HepG2 (cell line): ENCODE results near the gene UNC13D. TPM values are rescaled to one million over a fixed set of nuclear protein-coding genes. Genes with fewer than 3 reads are reported as not detected.

Experiments used
- ATAC-seq: fragments of 200-7000 bp; cut with Tn5 transposase; 3 replicates; pipeline ENCODE4 v1.9.1; 2020; ENCODE audit warnings: mild to moderate bottlenecking, moderate library complexity
- BruUV-seq: library from RNA; stranded (reverse); fragments of 400-500 nt; replicated peaks from 2 replicates; lab custom pipeline; 2021; lab: Mats Ljungman, UMichigan
- CTCF ChIA-PET: fragments of 300-600 bp; formaldehyde crosslinking; extraction: SDS; loops from one replicate; lab custom pipeline; 2021; ENCODE audit warnings: low total read pairs, inconsistent platforms, low intra/inter-chr PET ratio; lab: Yijun Ruan, JAX
- POLR2A ChIA-PET: fragments of 350-600 bp; sonication (Branson Sonifier 250); formaldehyde crosslinking; loops from one replicate; lab custom pipeline; 2020; ENCODE audit warnings: antibody characterized with exemption, inconsistent platforms; lab: Yijun Ruan, JAX
- DNase-seq: peaks from one replicate; pipeline ENCODE4 v3.0.0-alpha.2; 2015; ENCODE audit warnings: low spot score
- FAIRE-seq: peaks from 3 replicates; lab custom pipeline; 2011; peaks lifted over from hg19 to GRCh38; lab: Jason Lieb, UNC
- H2AFZ ChIP-seq: one replicate; pipeline ENCODE4 v1.6.1; 2011; ENCODE audit warnings: low read length, inconsistent platforms
- H3K27ac ChIP-seq: fragments of 300-600 bp; 3 replicates; pipeline ENCODE4 v1.8.0; 2011; ENCODE audit warnings: mixed run types, mild to moderate bottlenecking, mixed read lengths, low read length, inconsistent platforms; ENCODE audit not compliant: insufficient read depth; ENCODE audit errors: extremely low read length
- H3K27me3 ChIP-seq, 2 experiments: fragments of 200-600 bp in 1 of 2; 2 replicates in 1 of 2; 3 replicates in 1 of 2; pipeline versions ENCODE4 v1.6.0 to v1.8.0; 2011; ENCODE audit warnings: low read length in 2 of 2, mild to moderate bottlenecking in 2 of 2, moderate library complexity in 2 of 2, inconsistent platforms in 1 of 2; ENCODE audit not compliant: insufficient read depth in 2 of 2, control insufficient read depth in 1 of 2
- H3K36me3 ChIP-seq, 2 experiments: fragments of 200-600 bp in 1 of 2; replicated peaks in 1 of 2; 2 replicates in 1 of 2; 3 replicates in 1 of 2; pipeline versions ENCODE4 v1.5.1 to v1.8.0; 2011; ENCODE audit warnings: low read length in 2 of 2, inconsistent platforms in 1 of 2; ENCODE audit not compliant: insufficient read depth in 2 of 2, control insufficient read depth in 1 of 2
- H3K4me1 ChIP-seq: 2 replicates; pipeline ENCODE4 v1.5.1; 2012; ENCODE audit warnings: low read length, inconsistent platforms; ENCODE audit not compliant: insufficient read depth
- H3K4me2 ChIP-seq: 2 replicates; pipeline ENCODE4 v1.6.0; 2011; ENCODE audit warnings: low read depth, low read length, inconsistent platforms
- H3K4me3 ChIP-seq, 3 experiments: fragments of 200-600 bp in 1 of 3; sonication (generic), shearing (Covaris generic) in 1 of 3; replicated peaks in 1 of 3; 2 replicates each; pipeline ENCODE4 v1.5.1; 2011 to 2016; ENCODE audit warnings: low read length in 3 of 3, inconsistent platforms in 2 of 3, low read depth in 2 of 3, mild to moderate bottlenecking in 2 of 3, control low read depth in 1 of 3, mixed read lengths in 1 of 3; ENCODE audit not compliant: insufficient read depth in 1 of 3
- H3K79me2 ChIP-seq: one replicate; pipeline ENCODE4 v1.6.1; 2011; ENCODE audit warnings: low read length, inconsistent platforms; ENCODE audit not compliant: insufficient read depth
- H3K9ac ChIP-seq: 2 replicates; pipeline ENCODE4 v1.6.0; 2011; ENCODE audit warnings: mild to moderate bottlenecking, low read depth, low read length, inconsistent platforms; ENCODE audit not compliant: insufficient read depth
- H3K9me3 ChIP-seq: 2 replicates; pipeline ENCODE4 v1.5.1; 2012; ENCODE audit warnings: mild to moderate bottlenecking, low read length
- H4K20me1 ChIP-seq: 2 replicates; pipeline ENCODE4 v1.6.0; 2011; ENCODE audit warnings: inconsistent platforms, mild to moderate bottlenecking, low read length, moderate library complexity; ENCODE audit not compliant: insufficient read depth
- REPIN1 ChIP-seq: sonication (generic); formaldehyde crosslinking; IDR thresholded peaks from 2 replicates; pipeline ENCODE4 v1.8.0; 2022; ENCODE audit warnings: missing genetic modification reagents, low read depth, mild to moderate bottlenecking, borderline replicate concordance
- SPEN ChIP-seq: sonication (generic); formaldehyde crosslinking; IDR thresholded peaks from 2 replicates; pipeline ENCODE4 v1.5.1; 2020; ENCODE audit warnings: low read depth, mild to moderate bottlenecking, missing genetic modification reagents
- YEATS4 ChIP-seq: sonication (generic); formaldehyde crosslinking; IDR thresholded peaks from 2 replicates; pipeline ENCODE4 v1.4.0; 2020; ENCODE audit warnings: missing genetic modification reagents, borderline replicate concordance
- ZBTB20 ChIP-seq: sonication (generic); formaldehyde crosslinking; IDR thresholded peaks from 2 replicates; pipeline ENCODE4 v1.8.1; 2023; ENCODE audit warnings: missing genetic modification reagents, low read depth, mild to moderate bottlenecking, borderline replicate concordance
- ZNF232 ChIP-seq: sonication (generic); formaldehyde crosslinking; IDR thresholded peaks from 2 replicates; pipeline ENCODE4 v1.4.0; 2020; ENCODE audit warnings: missing genetic modification reagents, borderline replicate concordance
- ZNF549 ChIP-seq: sonication (generic); formaldehyde crosslinking; IDR thresholded peaks from 2 replicates; pipeline ENCODE4 v1.5.0; 2020; ENCODE audit warnings: missing genetic modification reagents
- WGBS: methylation state at CpG from one replicate; pipeline ENCODE4 v1.1.6; 2017; ENCODE audit warnings: low lambda C conversion rate; 5-methylcytosine and 5-hydroxymethylcytosine counted together
- in situ Hi-C: cut with HindIII; loops from 2 replicates; pipeline ENCODE4 v1.10.0; 2017; ENCODE audit warnings: low pct_unique_long_range_greater_than_20kb; ENCODE audit not compliant: extremely low pct_ligation_motif_present
- intact Hi-C: fragments of 100-400 bp; cut with micrococcal nuclease; formaldehyde crosslinking; loops from one replicate; pipeline ENCODE4 v1.10.0; 2022; ENCODE audit not compliant: unreplicated experiment
- polyA plus RNA-seq, 8 experiments: library from polyadenylated mRNA; depleted of rRNA in 3 of 8; stranded (reverse) in 7 of 8; unstranded in 1 of 8; fragments of >200 nt; fragmentation: Illumina TruSeq in 4 of 8; extraction: Trizol in 4 of 8; gene quantifications; 2 replicates each; pipeline versions ENCODE4 v1.2.1 to v1.2.3, GENCODE V29; 2011 to 2016; ENCODE audit warnings: low read depth in 4 of 8, missing spikeins in 1 of 8, mixed read lengths in 1 of 8; ENCODE audit not compliant: insufficient read depth in 1 of 8
- total RNA-seq, 5 experiments: library from RNA; depleted of rRNA; stranded (reverse); fragments of >200 nt; fragmentation: Illumina TruSeq; extraction: Trizol; gene quantifications; 2 replicates each; pipeline ENCODE4 v1.2.3, GENCODE V29; 2016; ENCODE audit warnings: low read depth in 1 of 5
- TF ChIP-seq, protein P1 (sequence below): sonication (generic); formaldehyde crosslinking; IDR thresholded peaks from 2 replicates; pipeline ENCODE4 v1.4.0; 2020; ENCODE audit warnings: missing genetic modification reagents

Gene UNC13D
- total and polyA plus RNA-seq, 2 of the 13 experiments (the other 11 are each of a cell fraction or from before 2014, with no cell fraction given): 29.7 to 42.7 TPM

DNA sequence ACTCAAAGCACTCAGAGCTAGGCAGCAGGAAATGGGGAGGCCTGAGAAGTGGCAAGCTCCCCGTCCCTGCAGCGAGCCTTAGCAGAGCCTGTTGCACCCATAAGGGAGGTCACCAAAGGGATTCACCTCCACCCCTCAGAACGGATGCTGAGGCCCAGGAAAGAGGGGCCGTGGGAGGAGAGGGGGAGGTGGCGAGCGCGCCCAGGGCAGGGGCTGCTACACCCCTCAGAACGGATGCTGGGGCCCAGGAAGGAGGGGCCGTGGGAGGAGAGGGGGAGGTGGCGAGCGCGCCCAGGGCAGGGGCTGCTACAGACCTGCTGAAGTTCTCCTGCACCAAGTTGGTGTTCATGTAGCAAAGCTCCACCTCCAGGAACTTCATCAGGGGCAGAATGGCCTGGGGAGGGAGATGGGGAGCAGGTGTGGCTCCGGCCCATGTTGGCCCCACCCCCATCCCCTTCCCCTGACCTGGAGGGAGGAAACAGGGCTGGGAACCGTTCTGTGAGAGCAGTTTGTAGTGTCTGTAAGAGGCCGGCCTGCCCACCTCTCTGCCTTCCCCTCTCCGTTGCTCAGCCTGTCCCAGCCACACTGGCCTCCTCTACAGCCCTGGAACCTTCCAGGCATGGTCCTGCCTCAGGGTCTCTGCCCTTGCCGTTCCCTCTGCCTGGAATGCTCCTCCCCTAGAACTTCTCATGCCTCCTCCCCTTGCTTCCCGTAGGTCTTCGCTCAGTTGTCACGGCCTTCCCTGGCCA, 11.4 kb downstream of the UNC13D start:
- no TSS peak for BruUV-seq
- in situ Hi-C loops (no loop called here), intact Hi-C loops (no loop called here)
- FAIRE-seq (no peak), ATAC-seq (no peak), DNase-seq (no peak)
- Histone ChIP-seq H4K20me1 (no peaks in the 10 kb centered on the region), H3K27me3 (no peaks in the 10 kb centered on the region), H3K9me3 (no peaks in the 10 kb centered on the region), H3K79me2 (no peaks in the 10 kb centered on the region), H3K36me3 (peaks cover 23 to 49% of the 10 kb centered on the region in 2 experiments; a peak in 4 of 5 replicates), H3K27ac (no peak overlapping the region), H3K4me3 (no peak overlapping the region), H2AFZ (no peak overlapping the region), H3K9ac (no peak overlapping the region), H3K4me1 (peaks cover 6% of the 10 kb centered on the region), H3K4me2 (no peak overlapping the region)
- ChIA-PET POLR2A (interaction anchor here (1.5 to 3.2 kb wide), 3 partner anchors 8 to 53 kb away, joined by 3 to 15 read pairs (median 11); partner anchors contain the start of gene UNC13D), CTCF (no interaction called here)
- TF ChIP-seq REPIN1 (CRISPR knock-in tag) (no peak), ZBTB20 (CRISPR knock-in tag) (no peak), ZNF549 (CRISPR knock-in tag) (no peak), YEATS4 (CRISPR knock-in tag) (no peak)
- WGBS: 90% methylated on average over 20 of the region's 20 CpGs

DNA sequence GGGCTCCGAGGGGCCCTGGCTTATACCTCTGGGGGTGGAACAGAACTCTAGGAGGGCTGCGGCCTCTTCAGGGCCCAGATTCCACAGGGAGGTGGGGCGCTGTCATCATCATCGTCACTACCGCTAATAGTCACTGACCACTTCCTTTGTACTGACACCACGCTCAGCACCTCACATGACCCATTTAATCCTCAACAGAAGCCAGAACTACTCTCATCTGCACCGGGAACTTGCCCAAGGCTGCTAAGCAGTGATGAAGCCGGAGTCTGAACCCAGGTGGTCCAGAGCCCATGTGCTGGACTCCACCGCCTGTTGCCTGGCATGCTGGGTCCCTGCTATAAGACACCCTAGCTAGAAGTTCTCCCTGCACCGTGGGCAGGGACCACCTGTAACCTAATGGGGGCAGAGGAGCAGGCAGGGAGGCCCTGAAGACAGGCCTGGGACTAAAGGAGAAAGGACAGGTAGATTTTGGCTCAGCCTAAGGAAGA, 12.0 kb downstream of the UNC13D start:
- no peak overlapping the region for H3K27ac ChIP-seq
- no peaks in the 10 kb centered on the region for H3K27me3 ChIP-seq
- FAIRE-seq (no peak), ATAC-seq (no peak), DNase-seq (no peak)
- H4K20me1 ChIP-seq: no peaks in the 10 kb centered on the region
- intact Hi-C loops (no loop called here), in situ Hi-C loops (no loop called here)
- no peaks in the 10 kb centered on the region for H3K79me2 ChIP-seq
- TF ChIP-seq ZNF232 (CRISPR knock-in tag) (no peak), SPEN (CRISPR knock-in tag) (no peak)
- TF ChIP-seq, protein P1, sequence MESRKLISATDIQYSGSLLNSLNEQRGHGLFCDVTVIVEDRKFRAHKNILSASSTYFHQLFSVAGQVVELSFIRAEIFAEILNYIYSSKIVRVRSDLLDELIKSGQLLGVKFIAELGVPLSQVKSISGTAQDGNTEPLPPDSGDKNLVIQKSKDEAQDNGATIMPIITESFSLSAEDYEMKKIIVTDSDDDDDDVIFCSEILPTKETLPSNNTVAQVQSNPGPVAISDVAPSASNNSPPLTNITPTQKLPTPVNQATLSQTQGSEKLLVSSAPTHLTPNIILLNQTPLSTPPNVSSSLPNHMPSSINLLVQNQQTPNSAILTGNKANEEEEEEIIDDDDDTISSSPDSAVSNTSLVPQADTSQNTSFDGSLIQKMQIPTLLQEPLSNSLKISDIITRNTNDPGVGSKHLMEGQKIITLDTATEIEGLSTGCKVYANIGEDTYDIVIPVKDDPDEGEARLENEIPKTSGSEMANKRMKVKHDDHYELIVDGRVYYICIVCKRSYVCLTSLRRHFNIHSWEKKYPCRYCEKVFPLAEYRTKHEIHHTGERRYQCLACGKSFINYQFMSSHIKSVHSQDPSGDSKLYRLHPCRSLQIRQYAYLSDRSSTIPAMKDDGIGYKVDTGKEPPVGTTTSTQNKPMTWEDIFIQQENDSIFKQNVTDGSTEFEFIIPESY (CRISPR knock-in tag): 0 out of 2 replicates have a peak, but pooled peaks have one; percentile 21
- no peak overlapping the region for H3K4me3 ChIP-seq
- BruUV-seq: no TSS peak
- H3K36me3 ChIP-seq: peaks cover 24 to 49% of the 10 kb centered on the region in 2 experiments; a peak in 4 of 5 replicates
- H3K9me3 ChIP-seq: no peaks in the 10 kb centered on the region
- ChIA-PET POLR2A (interaction anchor here (3.2 kb wide), 2 partner anchors 12 to 52 kb away, joined by 11 to 15 read pairs; partner anchors contain the start of gene UNC13D), CTCF (no interaction called here)
- 91% methylated on average over 10 of the region's 10 CpGs for WGBS
- H2AFZ ChIP-seq: no peak overlapping the region
- H3K4me2 ChIP-seq: no peak overlapping the region
- H3K9ac ChIP-seq: no peak overlapping the region
- H3K4me1 ChIP-seq: peaks cover 13% of the 10 kb centered on the region
